HepG2 (cell line): ENCODE data around the gene MAST1. TPM values are rescaled to one million over a fixed set of nuclear protein-coding genes. Genes with fewer than 3 reads are reported as not detected.

Experiments used
- HOXA7 ChIP-seq: sonication (generic); formaldehyde crosslinking; IDR thresholded peaks from 2 replicates; pipeline ENCODE4 v1.8.1; 2022; ENCODE audit warnings: mild to moderate bottlenecking, missing genetic modification reagents, moderate library complexity
- KLF15 ChIP-seq: sonication (generic); formaldehyde crosslinking; IDR thresholded peaks from 2 replicates; pipeline ENCODE4 v1.8.1; 2023; ENCODE audit warnings: borderline replicate concordance, mild to moderate bottlenecking, inconsistent platforms, missing genetic modification reagents, mixed read lengths
- KLF9 ChIP-seq: IDR thresholded peaks from 2 replicates; pipeline ENCODE4 v1.6.1; 2016; ENCODE audit warnings: low read depth
- MAX ChIP-seq: IDR thresholded peaks from 2 replicates; pipeline ENCODE4 v1.6.1; 2012; ENCODE audit warnings: inconsistent platforms
- NR0B2 ChIP-seq: sonication (generic); formaldehyde crosslinking; IDR thresholded peaks from 2 replicates; pipeline ENCODE4 v1.4.0; 2020; ENCODE audit warnings: mild to moderate bottlenecking, missing genetic modification reagents
- POLR2AphosphoS5 ChIP-seq: IDR thresholded peaks from 2 replicates; pipeline ENCODE4 v1.6.1; 2012; ENCODE audit warnings: low read depth, low read length
- PRDM4 ChIP-seq: sonication (generic); formaldehyde crosslinking; IDR thresholded peaks from 2 replicates; pipeline ENCODE4 v1.9.0; 2021; ENCODE audit warnings: missing genetic modification reagents, borderline replicate concordance
- RBM39 ChIP-seq: fragments of 200-400 bp; formaldehyde crosslinking; IDR thresholded peaks from one replicate; pipeline ENCODE4 v1.6.1; 2018; ENCODE audit warnings: antibody characterized with exemption, mild to moderate bottlenecking, low read depth, low read length; ENCODE audit not compliant: poor library complexity, severe bottlenecking
- SALL1 ChIP-seq: sonication (generic); formaldehyde crosslinking; IDR thresholded peaks from 2 replicates; pipeline ENCODE4 v1.8.0; 2022; ENCODE audit warnings: mild to moderate bottlenecking, missing genetic modification reagents
- SMAD9 ChIP-seq: sonication (generic); formaldehyde crosslinking; IDR thresholded peaks from 2 replicates; pipeline ENCODE4 v1.5.1; 2020; ENCODE audit warnings: mild to moderate bottlenecking, missing genetic modification reagents
- SOX13 ChIP-seq, 3 experiments: fragments of 450-650 bp in 1 of 3; sonication (generic) in 1 of 3; formaldehyde crosslinking in 1 of 3; IDR thresholded peaks in 2 of 3; conservative IDR thresholded peaks in 1 of 3; 2 replicates each; pipeline versions ENCODE4 v1.5.0 to v1.6.1; 2016 to 2020; ENCODE audit warnings: antibody characterized with exemption in 1 of 3, mild to moderate bottlenecking in 1 of 3, missing compliant biosample characterization in 1 of 3, missing genetic modification reagents in 1 of 3, moderate library complexity in 1 of 3
- THAP9 ChIP-seq: sonication (generic); formaldehyde crosslinking; IDR thresholded peaks from 2 replicates; pipeline ENCODE4; 2020; ENCODE audit warnings: missing genetic modification reagents, mild to moderate bottlenecking, borderline replicate concordance
- THRA ChIP-seq: sonication (generic); formaldehyde crosslinking; IDR thresholded peaks from 2 replicates; pipeline ENCODE4 v1.4.0; 2020; ENCODE audit warnings: missing genetic modification reagents, borderline replicate concordance
- TMF1 ChIP-seq: sonication (generic); formaldehyde crosslinking; IDR thresholded peaks from 2 replicates; pipeline ENCODE4 v1.8.1; 2022; ENCODE audit warnings: low read depth, missing genetic modification reagents
- TRIM22 ChIP-seq: fragments of 450-650 bp; IDR thresholded peaks from 2 replicates; pipeline ENCODE4 v1.6.1; 2017
- ZMYM2 ChIP-seq: sonication (generic); formaldehyde crosslinking; IDR thresholded peaks from 2 replicates; pipeline ENCODE4 v1.8.0; 2022; ENCODE audit warnings: mild to moderate bottlenecking, missing genetic modification reagents
- ZNF672 ChIP-seq: sonication (generic); formaldehyde crosslinking; IDR thresholded peaks from 2 replicates; pipeline ENCODE4 v1.8.1; 2022; ENCODE audit warnings: missing genetic modification reagents
- ZNF75D ChIP-seq: sonication (generic); formaldehyde crosslinking; IDR thresholded peaks from 2 replicates; pipeline ENCODE4 v1.8.1; 2023; ENCODE audit warnings: missing genetic modification reagents, mild to moderate bottlenecking, borderline replicate concordance
- polyA plus RNA-seq, 8 experiments: library from polyadenylated mRNA; depleted of rRNA in 3 of 8; stranded (reverse) in 7 of 8; unstranded in 1 of 8; fragments of >200 nt; fragmentation: Illumina TruSeq in 4 of 8; extraction: Trizol in 4 of 8; gene quantifications; 2 replicates each; pipeline versions ENCODE4 v1.2.1 to v1.2.3, GENCODE V29; 2011 to 2016; ENCODE audit warnings: low read depth in 4 of 8, missing spikeins in 1 of 8, mixed read lengths in 1 of 8; ENCODE audit not compliant: insufficient read depth in 1 of 8
- total RNA-seq, 5 experiments: library from RNA; depleted of rRNA; stranded (reverse); fragments of >200 nt; fragmentation: Illumina TruSeq; extraction: Trizol; gene quantifications; 2 replicates each; pipeline ENCODE4 v1.2.3, GENCODE V29; 2016; ENCODE audit warnings: low read depth in 1 of 5

MAST1 gene
- total and polyA plus RNA-seq, 2 of the 13 experiments (the other 11 are each of a cell fraction or from before 2014, with no cell fraction given): 0.73 to 4.7 TPM

- TF ChIP-seq THAP9 (CRISPR knock-in tag) (no peak; the same call in 1 of the 2 replicates), HOXA7 (CRISPR knock-in tag) (no peak), RBM39 (peak; percentile 81), ZNF672 (no peak), SOX13 (IDR thresholded peaks at IDR 0.05) (no peak), SOX13 (CRISPR knock-in tag; conservative IDR thresholded peaks at IDR 0.05 in 1 of 2, IDR thresholded peaks at IDR 0.05 in 1 of 2) (peak in 1 of 2 experiments; percentile 44; a peak in 1 of 4 replicates), MAX (peak; percentile 88), TMF1 (CRISPR knock-in tag) (no peak), SMAD9 (CRISPR knock-in tag) (no peak), PRDM4 (CRISPR knock-in tag) (no peak), KLF15 (CRISPR knock-in tag) (no peak), THRA (peak; percentile 27; the same call in 1 of the 2 replicates), SALL1 (CRISPR knock-in tag) (peak; percentile 22; the same call in 1 of the 2 replicates), TRIM22 (no peak), ZNF75D (CRISPR knock-in tag) (no peak), KLF9 (peak; percentile 82; the same call in 1 of the 2 replicates), NR0B2 (CRISPR knock-in tag) (0 out of 2 replicates have a peak, but pooled peaks have one; percentile 54), POLR2AphosphoS5 (no peak), ZMYM2 (CRISPR knock-in tag) (no peak)
These were observed 44.8 kb upstream of the MAST1 start (continued) for GRCh38 chr19:12793290-12794195.
